ENCODE results near the gene NCBP2L. TPM values are rescaled to one million over a fixed set of nuclear protein-coding genes. Genes with fewer than 3 reads are reported as not detected.
A peak's percentile ranks its signal among the peaks of the same experiment; 100 is the strongest.

NCBP2L gene
- total RNA-seq, 1 donor from 2014 or later = not detected

DNA sequence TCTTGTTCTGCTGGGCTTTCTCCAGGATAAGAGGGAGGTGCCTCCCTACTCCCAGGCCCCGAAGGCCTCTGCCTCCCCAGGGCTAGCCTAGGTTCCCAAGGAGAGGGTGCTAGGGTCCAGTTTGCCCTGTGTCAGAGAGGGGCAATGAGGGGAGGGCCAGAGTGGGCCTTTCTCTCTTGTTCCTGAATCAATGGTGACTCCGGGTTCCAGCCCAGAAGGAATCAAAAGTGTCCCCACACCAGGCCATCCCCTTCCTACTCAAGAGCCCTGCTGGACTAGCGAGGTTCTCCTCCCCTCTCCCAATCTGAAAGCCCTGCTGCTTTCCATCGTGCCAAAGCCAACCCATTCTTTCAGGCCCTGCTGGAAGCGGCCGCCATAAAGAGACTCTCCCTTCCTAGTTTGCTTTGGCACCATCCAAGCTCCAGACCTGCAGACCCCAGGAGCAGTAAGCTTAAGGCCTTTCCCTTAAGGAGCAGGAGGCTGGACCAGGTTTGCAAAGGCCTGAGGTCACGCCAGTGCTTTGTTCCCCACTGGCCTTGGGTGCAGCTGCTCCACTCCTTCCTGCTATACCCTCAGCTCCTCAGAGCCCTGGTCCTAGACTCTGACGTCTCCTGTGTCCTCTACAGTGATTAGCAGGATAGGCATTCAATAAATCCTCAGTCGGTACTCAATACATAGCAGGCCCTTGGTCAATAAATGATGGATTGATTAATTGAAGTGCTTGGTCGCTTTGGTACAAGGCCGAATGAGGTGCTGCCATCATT, 12.5 kb upstream of the NCBP2L start:
- TF ChIP-seq, protein P1, sequence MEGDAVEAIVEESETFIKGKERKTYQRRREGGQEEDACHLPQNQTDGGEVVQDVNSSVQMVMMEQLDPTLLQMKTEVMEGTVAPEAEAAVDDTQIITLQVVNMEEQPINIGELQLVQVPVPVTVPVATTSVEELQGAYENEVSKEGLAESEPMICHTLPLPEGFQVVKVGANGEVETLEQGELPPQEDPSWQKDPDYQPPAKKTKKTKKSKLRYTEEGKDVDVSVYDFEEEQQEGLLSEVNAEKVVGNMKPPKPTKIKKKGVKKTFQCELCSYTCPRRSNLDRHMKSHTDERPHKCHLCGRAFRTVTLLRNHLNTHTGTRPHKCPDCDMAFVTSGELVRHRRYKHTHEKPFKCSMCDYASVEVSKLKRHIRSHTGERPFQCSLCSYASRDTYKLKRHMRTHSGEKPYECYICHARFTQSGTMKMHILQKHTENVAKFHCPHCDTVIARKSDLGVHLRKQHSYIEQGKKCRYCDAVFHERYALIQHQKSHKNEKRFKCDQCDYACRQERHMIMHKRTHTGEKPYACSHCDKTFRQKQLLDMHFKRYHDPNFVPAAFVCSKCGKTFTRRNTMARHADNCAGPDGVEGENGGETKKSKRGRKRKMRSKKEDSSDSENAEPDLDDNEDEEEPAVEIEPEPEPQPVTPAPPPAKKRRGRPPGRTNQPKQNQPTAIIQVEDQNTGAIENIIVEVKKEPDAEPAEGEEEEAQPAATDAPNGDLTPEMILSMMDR (conservative IDR thresholded peaks at IDR 0.05; ENCODE audit: low read depth, low read length) = no peak
- H3K4me3 ChIP-seq (ENCODE audit: low read depth, low read length) = no peak overlapping the region
- no peak for DNase-seq (ENCODE audit: low read depth)

DNA sequence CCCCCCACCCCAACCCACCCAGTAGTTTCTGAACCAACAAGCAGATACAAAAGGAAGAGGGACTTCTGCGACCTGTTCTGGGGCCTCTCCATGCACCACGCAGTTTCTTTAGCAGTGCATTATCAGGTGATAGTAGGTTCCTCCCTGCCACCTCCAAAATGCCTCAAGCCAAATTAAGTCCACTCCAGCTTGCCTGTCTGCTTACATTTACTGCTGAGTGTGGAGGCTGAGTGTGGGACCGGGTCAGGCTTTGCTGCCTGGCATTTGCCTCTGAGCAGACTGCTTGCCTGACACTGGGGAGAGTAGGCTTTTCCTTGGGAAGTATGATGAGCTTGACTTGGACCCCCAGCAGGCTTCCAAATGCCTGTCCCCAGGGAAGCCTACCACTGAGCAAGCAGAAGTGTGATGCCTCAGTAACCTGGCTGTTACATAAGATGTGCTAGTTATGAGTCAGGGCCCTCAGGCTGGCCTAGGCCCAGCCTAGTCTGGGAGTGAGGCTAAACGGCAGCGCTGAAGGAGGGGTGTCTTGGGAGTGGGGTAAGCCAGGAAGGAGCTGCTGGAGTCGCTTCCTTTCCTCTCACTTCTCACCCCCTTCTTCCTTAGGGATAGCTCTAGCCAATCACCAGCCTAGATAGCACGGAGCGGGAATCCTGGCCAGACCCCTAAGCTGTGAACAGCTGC, 10.9 kb upstream of the NCBP2L start:
- TF ChIP-seq, protein P1 (conservative IDR thresholded peaks at IDR 0.05; ENCODE audit: low read depth, low read length) = no peak
- H3K4me3 ChIP-seq (ENCODE audit: low read depth, low read length) = no peak overlapping the region
- no peak for DNase-seq (ENCODE audit: low read depth)

DNA sequence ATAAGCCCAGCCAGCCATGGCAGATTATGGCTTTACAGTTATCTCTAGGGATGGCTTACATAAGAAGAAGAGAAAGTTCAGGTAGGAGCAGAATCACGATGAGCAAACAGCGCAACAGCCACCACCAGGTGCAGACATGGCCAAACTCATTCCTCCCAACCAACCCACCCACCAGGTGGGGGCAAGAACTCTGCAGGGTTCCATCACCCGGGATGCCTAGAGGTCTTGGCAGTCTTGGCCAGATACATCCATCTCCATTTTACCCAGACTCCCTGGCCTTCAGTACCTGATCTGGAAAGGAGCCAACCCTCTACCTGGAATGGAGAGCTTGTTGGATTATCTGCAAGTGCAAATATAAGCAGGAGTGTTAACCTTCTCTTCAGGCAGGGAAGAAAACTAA, 9.5 kb upstream of the NCBP2L start:
- DNase-seq (ENCODE audit: low read depth) = no peak
- H3K4me3 ChIP-seq (ENCODE audit: low read depth, low read length) = no peak overlapping the region
- TF ChIP-seq, protein P1 (conservative IDR thresholded peaks at IDR 0.05; ENCODE audit: low read depth, low read length) = no peak

DNA sequence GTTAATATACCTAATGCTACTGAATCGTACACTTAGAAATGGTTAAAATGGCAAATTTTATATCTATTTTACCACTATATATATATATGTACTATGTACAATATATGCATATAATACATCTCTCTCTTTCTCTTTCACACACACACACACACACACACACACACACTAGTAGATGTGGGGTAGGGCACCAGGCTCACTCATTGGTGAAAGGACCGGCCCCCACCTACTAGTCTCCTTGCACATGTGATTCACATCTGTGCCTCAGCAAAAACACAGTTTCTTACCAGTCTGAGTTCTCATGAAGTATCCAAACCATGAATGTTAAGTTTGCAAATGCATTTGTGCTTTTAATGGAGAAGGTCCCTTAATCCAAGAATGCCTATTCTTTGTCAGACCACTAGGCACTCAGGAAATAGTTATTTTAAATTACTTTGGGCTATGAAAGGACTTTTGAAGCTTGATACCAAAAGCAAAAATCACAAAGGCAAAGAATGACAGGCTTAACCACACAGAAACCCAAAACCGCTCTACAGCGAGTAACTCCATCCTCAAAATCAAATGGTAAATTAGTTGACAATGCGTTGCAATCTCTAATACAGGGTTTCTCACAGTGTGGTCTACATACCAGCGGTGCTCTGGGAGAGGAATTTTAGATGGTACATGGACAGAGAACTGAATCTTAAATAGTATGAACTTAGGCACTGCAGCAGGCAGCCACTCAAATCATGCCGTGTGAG, 7.8 kb upstream of the NCBP2L start:
- H3K4me3 ChIP-seq (ENCODE audit: low read depth, low read length) = no peak overlapping the region
- DNase-seq (ENCODE audit: low read depth) = no peak
- TF ChIP-seq, protein P1 (conservative IDR thresholded peaks at IDR 0.05; ENCODE audit: low read depth, low read length) = no peak

DNA sequence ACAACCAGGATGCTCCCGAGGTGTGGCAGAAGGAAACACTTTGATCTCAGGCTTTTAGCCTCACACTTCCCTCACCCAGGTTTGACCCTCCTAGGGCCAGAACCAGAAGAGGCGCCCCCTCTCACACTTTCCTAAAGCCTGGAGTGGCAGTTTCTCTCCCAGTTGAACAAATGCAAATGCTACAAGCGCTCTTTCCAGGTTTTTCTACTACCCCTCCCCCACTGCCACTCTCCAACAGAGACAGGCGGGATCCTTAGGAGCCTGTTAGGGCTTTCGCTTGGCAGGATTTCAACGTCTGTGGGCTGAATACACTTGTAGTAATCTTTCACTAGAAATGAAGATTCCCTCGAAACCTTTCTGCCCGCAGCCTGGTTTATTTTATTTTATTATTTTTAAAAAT, 4.3 kb upstream of the NCBP2L start:
- no peak overlapping the region for H3K4me3 ChIP-seq (ENCODE audit: low read depth, low read length)
- TF ChIP-seq, protein P1 (conservative IDR thresholded peaks at IDR 0.05; ENCODE audit: low read depth, low read length) = no peak
- DNase-seq (ENCODE audit: low read depth) = no peak

DNA sequence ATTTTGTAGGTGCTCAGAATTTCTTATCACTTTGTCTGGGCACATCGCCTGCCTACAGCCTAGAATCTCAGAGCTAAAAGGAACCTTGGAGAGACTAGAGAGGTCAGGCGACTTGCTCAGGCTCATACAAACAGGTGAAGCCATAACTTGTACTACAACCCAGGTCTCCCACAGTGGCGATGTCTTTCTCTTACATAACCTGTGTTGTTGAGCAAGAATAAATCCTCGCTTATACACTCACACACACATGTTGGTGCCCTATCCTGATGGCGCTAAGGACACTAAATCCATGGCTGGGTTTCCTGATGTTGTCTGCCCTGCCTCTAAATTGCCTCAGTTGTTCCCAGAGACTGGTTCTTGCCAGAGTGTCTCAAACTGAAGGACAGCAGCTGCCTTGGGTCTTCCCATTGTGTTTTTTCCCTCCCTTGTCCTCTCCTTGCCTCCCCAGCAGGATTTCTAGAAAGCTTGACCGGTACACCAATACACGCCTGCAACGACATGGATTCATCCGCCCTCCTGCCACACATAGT, 3.6 kb upstream of the NCBP2L start:
- TF ChIP-seq, protein P1 (conservative IDR thresholded peaks at IDR 0.05; ENCODE audit: low read depth, low read length) = no peak
- DNase-seq (ENCODE audit: low read depth) = no peak
- H3K4me3 ChIP-seq (ENCODE audit: low read depth, low read length) = peak overlapping the region; percentile 63
